ENCODE measurements around the gene DAND5.

DNA sequence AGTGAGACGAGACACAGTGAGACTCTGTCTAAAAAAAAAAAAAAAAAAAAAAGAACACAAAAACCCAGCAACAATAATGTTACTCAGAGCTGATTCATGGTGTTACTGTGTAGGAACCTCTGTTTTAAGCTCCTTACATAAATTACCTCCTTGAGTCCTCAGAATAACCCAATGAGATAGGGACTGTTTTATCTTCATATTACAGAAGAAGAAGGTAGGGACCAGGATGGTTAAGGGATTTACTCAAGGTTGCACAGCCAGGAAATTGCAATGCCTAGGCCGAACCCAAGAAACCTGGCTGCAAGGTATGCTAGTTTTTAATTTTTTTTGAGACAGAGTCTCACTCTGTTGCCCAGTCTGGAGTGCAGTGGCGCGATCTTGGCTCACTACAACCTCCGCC, 1.5 kb upstream of the DAND5 start:
- TF ChIP-seq, protein P1, sequence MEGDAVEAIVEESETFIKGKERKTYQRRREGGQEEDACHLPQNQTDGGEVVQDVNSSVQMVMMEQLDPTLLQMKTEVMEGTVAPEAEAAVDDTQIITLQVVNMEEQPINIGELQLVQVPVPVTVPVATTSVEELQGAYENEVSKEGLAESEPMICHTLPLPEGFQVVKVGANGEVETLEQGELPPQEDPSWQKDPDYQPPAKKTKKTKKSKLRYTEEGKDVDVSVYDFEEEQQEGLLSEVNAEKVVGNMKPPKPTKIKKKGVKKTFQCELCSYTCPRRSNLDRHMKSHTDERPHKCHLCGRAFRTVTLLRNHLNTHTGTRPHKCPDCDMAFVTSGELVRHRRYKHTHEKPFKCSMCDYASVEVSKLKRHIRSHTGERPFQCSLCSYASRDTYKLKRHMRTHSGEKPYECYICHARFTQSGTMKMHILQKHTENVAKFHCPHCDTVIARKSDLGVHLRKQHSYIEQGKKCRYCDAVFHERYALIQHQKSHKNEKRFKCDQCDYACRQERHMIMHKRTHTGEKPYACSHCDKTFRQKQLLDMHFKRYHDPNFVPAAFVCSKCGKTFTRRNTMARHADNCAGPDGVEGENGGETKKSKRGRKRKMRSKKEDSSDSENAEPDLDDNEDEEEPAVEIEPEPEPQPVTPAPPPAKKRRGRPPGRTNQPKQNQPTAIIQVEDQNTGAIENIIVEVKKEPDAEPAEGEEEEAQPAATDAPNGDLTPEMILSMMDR (conservative IDR thresholded peaks at IDR 0.05; ENCODE audit: low read depth, low read length), result no peak
- TF ChIP-seq EZH2 (IDR thresholded peaks at IDR 0.05; ENCODE audit: borderline replicate concordance, low read depth, low read length, poor library complexity, severe bottlenecking), result no peak

Data from A673 (cell line).